Hematopoietic multipotent progenitor cell treated with erythropoietin and hydrocortisone succinate and interleukin-3 and kit ligand, for 17 days (in vitro differentiated cells): ENCODE data around the gene CAMKMT.
"Not testable (repeated sequence)": the region's sequence is repeated elsewhere in the genome, so short reads cannot be mapped to it uniquely, and the experiment has no call there.

ENCODE experiments used
- DNase-seq: peaks from one replicate; pipeline ENCODE4 v3.0.0-alpha.2; 2015; ENCODE audit warnings: low spot score

CAMKMT gene

DNA sequence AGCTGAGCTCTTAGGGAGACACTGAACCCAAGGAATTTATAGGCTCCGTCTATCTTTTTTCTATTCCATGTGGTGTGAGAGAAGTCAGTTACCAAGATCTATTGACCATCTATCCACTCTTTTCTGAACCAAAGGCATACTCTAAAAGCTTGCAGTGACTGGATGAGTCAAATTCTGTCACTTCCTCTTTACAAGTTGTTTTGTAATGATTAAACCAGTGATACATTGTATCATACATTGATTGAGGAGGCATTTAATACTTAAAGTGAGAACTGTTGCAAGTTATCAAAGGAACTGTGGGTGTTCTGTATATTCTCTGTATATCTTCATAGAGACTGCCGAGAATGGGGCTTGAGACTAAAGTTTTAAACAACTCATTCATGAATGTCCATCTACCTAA is 188.8 kb downstream of the CAMKMT start:
- no peak for DNase-seq

DNA sequence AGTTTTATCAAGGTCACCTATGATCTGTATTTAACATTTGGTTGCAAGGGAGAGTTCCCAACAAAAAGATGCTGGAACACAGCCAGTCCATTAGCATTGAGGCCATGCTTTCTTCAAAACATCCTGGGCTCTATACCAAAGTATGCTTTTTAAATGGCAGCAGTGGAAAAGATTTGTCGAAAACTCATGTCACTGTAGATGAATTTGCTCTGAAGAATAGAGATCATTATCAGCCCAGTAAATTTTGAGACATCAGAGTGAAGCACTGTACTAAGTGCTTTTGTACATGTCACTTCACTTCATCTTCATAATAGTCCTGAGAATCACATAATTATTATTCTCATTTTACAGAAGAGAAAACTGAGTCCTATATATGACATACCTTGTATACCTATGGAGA is 189.8 kb downstream of the CAMKMT start:
- DNase-seq = no peak

DNA sequence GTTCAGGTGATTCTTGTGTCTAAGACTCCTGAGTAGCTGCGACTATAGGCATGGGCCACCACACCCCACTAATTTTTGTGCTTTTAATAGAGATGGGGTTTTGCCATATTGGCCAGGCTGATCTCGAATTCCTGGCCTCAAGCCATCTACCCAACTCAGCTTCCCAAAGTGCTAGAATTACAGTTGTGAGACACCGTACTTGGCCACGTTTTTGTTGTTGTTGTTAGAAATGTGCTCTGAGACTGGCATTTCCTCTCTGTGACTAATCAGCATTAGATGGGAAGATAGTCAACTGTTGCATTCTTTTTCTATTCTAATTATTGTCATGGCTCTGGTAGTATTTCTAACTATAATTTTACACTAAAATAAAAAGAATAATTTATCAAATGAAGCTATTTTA is 191.7 kb downstream of the CAMKMT start:
- no peak for DNase-seq

DNA sequence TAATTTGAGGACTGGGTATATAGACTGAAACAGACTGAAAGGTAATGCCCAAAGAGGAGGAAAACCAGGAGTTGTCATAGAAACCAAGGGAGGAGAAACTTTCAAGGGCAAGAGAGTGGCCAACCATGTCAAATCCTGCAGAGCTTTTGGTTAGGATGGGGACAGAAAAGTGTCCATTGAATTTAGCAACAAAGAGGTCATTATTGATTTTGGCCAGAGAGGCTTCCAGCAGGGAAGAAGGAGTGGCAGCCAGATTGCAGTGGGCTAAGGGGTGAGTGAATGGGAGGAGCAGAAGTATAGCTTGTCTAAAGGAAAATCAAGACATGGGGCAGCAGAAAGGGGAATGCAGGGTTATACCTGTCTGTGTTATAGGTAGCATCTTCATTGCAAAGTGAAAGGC is 194.0 kb downstream of the CAMKMT start:
- DNase-seq = no peak

DNA sequence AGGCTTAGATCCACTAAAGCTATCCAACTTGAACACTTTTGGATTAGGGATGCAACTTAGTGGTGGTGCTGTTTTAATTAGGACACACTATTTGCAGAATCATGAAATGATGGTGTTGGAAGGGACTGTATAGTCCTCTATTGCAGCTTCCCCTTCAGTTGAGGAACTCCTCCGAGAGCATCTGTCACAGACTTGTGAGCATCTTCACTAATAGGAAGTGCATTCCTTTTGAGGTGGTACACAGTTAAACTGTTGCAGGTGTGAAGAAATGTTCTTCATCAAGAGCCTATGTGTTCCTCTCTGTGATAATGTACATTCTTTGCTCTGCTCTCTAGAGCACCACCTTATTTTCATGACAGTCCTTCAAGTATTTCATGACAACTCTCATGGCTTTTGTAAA is 197.4 kb downstream of the CAMKMT start:
- DNase-seq = no peak

DNA sequence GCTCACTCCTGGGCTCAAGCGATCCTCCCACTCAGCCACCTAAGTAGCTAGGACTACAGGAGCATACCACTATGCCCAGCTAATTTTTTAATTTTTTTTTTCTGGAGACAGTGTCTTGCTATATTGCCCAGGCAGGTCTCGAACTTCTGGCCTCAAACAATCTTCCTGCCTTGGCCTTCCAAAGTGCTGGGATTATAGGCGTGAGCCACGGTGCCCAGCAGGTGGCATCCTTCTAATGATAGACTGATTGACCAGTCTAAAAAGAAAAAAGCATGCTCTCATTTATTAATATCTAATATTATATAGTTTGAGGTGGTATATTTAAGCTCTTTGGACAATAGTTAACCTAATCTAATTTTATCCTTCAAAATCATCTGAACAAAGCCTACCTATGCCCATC is 198.6 kb downstream of the CAMKMT start:
- DNase-seq = no peak

DNA sequence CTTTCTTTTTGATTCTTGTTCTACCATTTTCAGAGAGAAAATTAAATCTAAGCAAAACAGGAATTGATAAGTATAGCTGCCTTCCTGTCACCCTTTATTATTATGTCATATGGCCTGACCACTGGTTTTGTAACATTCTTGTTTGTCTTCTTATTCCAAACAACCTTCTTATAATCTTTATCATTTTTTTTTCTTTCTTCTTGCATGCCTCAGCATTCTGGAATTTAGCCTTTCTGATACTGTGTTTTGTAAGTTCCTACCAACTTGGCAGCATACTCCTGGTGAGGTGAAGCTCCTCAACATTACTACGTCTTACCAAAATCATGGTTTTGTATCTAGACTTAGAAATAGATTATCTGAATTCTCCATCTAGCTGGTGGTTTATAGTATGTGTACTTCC is 199.2 kb downstream of the CAMKMT start:
- DNase-seq = no peak

DNA sequence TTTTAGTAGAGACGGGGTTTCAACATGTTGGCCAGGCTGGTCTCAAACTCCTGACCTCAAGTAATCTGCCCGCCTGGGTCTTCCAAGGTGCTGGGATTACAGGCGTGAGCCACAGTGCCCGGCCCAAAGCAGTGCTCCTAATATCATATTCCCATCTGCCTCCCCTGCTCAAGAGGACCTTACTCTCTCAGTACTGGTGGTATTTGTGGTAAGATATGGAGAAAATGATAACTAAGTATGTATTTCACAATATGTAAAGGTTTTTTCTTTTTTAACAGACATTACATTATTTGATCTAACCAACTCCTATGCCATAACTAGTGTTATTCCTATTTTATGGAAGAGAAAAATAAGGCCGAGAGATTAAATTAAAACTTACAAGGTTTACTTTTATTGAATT is 201.0 kb downstream of the CAMKMT start:
- DNase-seq = no peak

DNA sequence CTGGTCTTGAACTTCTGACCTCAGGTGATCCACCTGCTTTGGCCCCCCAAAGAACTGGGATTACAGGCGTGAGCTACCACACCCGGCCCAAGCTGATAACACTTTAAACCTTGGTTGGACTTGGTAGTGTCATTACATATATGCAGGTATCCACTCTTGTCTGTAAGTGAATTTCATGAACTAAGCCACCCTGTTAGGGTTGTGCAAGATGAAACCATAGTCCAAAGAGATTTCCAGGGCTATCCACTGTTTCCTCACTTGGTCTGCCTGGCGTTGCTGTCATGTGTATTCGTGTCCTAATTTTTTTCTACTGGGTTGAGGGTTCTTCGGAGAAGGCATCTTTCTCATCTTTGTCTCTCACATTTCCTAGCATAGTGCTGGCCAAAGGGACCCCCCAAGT is 203.0 kb downstream of the CAMKMT start:
- DNase-seq = no peak

DNA sequence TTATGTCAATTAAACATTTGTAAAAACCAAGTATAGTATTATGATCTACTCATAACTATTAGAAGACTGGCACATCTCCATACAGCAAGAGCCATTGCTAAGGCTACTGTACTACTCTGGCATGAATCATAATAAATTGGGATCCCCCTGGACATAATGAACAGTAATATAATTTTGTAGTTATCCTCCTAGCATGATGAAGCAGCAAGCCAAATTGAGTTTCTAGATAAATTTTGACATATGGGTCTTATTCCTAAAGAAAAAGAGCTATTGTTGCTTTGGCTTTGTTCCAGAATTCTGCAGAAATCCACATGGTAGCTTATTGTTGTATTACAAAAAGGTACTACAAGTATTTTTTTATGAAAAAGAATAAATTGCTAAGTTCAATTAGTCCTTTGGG is 204.3 kb downstream of the CAMKMT start:
- DNase-seq = no peak

DNA sequence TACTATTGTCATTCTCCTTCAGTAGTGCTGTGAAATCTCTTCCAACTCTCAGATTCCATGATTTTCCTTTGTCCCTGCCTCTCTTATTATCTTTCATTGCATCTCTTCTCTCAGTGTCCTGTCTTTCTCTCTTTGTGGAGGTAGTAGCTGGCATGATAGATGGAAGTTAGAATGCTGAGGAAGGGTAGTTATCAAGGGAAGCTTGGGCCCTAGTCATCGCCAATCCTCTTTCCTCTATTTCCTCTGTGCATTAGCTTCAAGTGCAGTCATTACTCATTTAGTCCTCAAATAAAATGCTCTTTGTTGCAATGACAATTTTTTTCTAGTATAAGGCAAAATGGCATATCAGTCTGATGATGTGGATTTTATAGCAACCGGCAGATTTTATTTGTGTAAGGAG is 207.7 kb downstream of the CAMKMT start:
- no peak for DNase-seq

DNA sequence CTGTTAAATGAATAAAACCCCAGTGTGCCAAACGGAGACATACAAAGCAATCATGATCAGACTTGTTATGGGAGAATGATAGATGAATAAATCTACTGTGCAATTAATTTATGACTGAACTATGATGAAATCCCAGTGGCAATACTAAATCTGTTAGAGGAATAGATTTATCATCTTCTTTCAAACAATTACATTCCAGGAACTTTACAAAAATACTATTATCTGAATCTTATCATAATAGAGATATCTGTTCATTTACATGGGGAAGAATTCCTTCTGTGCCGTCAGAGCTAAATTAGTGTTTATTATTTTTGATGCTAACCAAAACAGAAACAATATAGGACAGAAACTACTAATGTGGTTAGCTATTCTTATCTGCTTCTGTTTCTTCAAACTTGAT is 208.5 kb downstream of the CAMKMT start:
- no peak for DNase-seq

DNA sequence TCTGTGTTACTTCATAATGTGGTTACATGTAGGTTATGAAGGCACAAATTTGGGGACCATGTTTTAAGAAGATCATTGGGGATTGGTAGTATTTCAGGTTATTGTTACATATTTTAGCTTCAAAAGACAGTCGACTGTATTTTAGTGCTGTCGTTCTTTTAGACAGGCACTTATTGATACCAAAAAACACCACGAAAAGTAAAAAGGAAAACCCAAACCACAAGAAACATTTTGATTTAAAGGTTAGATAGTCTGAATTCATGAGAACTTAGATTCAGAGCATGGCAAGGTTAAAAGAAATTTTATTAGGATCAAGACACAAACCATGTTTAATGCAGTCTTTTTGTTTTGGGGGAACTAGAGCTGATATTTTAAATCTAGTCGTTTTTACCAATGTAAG is 209.0 kb downstream of the CAMKMT start:
- DNase-seq = no peak

DNA sequence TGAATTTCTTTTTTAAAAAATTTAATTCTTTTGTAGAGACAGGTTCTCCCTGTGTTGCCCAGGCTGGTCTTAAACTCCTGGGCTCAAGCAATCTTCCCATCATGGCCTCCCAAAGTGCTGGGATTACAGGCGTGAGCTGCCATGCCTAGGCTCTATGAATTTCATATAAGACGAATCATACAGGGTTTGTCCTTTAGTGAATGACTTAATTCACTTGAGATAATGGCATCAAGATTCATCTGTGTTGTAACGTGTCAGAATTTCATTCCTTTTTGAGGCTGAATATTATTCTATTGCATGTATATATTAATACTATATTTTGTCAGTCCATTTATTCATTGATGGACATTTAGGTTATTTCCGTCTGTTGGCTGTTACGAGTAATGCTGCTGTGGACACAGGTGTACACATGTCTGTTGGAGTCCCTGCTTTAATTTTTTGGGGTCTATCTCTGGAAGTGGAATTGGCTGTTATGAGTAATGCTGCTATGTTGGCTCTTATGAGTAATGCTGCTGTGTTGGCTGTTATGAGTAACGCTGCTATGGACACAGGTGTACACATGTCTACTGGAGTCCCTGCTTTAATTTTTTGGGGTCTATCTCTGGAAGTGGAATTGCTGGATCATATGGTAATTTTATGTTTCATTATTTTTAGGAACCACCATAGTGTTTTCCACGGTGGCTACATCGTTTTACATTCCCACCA is 210.6 kb downstream of the CAMKMT start:
- DNase-seq = no peak

DNA sequence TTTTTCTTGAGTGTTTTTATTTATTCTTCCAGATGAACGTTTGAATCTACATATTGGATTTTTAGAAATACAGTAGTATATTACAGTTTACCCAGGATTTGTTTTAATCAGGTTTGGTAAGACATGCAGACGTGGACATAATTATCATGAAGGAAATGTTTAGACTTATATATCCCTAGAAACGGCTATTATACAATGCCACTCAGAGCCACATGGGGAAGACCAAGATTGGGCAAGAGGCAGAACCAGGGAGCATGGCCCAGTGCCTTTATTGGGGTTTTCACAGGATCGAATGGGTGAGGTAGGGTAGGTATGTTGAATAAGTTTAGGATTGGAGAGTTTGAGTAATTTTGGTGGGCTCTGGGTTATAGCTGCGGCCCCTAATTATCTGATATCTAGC is 212.2 kb downstream of the CAMKMT start:
- no peak for DNase-seq

DNA sequence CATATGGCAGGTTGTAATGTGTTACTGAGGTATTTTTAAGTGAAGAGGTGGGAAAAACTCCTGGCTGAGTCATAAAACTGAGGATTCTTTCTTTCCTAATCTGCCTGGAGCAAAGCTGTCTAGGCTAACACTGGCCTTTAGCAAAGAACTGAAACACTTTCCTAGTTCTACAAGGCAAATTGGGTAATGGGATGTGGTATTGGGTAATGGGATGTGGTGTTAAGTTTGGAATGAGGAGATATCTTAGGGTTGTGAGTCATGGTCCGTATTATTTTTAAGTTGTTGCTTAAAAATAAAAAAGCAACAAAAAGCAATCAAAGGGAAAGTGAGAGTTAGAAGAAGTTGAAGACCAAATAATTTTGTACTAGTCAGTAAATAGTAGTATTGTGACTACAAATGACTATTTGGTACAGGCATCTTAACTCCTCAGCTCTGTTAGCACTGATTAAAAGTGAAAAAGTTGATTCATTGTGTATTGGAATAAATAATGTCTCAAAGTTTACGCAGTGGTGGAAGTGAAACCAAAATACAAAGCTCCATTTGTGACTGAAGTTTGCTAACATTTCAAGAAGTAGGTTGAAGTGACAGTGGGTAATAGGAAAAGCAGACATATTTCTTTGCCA is 216.8 kb downstream of the CAMKMT start:
- DNase-seq = no peak

DNA sequence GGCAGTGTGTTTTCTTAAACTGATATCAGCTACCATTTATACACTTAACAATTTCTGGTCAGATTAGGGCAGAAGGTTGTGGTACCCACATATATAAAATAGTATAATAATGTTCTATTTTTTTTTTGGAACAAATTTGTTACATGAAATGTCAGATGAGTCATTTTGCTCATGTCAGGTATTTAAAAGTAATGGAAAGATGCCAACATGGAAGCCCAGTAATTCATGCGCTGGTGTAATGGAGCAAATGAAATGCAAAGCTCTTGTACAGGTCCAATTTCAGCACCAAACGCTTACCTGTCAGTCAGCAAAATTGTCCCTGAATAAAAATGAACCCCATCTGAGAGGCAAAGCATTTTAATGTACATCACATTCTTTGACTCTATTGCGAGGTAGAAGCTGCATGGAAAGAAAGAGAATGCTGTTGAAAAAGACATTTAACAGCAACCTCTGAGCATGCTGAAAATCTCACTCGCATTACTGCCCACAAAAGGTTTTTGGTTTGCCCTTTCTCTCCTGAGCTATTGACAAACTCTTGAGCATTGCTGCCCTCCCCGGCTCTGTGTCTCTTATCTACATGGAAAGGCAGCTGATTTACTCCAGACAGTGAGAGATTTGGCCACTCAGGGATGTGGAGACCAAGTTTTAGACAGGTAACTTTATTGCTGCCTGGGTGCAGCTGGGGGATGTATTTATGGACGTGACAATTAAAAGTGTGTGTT is 217.5 kb downstream of the CAMKMT start:
- no peak for DNase-seq

DNA sequence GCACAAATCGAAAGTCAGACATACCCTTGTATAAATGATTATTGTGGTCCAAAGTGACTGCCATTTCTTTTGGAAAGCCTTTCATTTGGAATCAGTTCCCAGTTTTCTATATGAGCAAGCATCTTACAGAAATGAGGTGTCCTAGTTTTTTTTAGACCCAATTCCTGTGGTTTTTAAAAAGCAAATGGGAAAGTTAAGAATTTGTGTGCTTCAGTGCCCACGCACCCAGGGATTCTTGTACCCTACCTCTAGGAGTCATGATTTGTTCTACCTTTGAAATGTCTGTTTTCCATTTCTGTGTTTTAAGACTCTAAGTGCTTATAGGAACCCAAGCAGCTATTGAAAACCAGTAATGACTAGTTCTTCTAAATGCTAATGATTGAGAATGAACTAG is 218.1 kb downstream of the CAMKMT start:
- DNase-seq = no peak

DNA sequence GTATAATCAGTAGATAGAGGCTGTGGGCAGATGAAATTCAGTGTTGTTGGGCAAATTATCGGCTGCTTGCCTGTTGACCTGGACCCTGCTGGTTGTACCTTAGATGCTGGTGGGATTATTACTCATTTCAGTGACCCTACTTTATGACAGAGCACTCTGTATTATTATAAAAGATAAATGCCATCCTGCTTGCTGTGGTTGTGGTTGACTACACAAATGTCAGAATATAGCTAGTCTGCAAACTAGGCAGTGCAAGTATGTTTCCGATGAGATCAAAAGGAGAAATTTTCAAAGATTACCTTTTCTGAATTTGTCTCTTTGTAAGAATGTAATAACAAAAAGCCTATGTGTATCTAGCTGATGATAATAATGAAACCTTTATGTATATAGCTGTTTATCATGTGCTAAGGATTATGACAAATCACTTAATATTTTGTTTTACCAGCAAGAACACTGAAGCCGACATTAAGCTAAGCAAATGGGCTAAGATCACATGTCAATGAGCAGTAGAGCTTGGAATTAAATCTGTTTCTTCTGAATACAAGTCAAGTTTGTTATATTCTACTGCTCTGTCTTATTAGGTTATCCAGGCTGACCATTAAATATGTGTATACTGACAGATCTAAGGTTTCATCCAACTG is 219.2 kb downstream of the CAMKMT start:
- DNase-seq = no peak

DNA sequence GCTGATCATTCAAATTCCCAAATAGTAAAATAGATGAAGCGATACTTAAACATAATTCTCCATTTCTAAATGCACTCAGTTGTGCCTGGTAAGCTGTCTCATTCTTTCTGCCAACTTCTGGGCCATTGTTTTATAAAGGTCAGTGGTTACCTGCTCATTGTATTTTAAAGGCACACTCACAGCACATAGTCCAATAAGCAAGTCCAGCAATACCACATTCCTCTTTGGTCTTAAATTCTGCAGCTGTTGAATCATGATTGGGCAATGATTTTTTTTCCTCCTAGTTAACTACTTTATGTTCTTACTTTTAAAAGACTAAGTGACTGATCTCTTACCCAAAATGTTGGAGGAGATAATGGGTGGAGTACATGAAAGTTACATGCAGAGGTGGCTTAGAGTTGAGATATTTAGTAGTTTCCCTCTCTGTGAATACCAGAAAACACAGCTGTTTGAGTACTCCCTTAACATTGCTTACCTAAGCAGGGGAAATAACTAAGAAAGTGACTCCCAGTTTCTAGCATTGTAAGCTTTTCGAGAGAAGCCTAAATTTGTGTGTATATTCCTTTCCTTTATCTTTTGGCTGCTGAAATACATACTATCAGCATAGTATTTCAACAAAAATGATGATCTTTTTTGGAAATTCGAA is 220.7 kb downstream of the CAMKMT start:
- no peak for DNase-seq

DNA sequence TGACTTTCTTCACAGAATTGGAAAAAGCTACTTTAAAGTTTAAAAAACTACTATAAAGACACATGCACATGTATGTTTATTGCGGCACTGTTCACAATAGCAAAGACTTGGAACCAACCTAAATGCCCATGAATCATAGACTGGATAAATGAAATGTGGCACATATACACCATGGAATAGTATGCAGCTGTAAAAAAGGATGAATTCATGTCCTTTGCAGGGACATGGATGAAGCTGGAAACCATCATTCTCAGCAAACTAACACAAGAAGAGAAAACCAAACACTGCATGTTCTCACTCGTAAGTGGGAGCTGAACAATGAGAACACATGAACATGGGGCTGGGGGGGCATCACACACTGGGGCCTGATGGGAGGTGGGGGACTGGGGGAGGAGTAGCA is 233.9 kb downstream of the CAMKMT start:
- DNase-seq = not testable (repeated sequence)

DNA sequence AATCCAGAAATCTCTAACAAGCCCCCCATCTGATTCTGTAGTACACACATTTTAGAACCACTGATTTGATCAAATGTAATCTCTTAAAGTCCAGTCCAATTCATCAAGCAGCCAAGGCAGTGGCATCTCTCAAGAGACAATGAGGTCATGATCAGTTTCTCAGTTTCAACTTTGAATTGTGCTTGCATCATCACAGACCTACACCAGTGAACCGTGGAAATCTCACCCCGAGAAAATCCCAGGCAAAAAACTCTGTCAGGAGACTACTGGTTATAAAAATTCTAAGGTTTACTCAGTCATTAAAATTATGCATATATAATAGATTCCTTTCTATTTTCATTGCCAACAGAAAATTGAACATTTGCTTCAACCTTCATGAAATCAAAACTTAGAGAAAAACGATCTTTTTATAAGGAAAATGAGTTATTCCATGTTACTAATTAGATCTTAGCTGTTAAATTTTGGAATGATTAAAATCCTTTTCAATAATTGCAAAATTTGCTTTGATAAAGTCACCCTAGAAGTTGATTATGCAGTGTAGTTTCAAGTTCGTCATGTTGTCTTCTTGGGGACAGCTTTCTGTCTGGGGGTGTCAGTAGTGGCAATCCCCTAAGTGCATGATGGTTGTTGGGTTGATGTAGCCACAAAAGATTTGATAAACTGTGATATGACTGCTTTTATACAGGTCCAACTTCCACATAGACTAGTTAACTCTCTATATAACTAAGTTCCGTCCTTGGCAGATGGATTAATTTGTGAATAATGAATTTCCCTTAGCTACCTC is 235.0 kb downstream of the CAMKMT start:
- no peak for DNase-seq
